Stimulated activated CD4-positive, alpha-beta T cell treated with anti-CD3 and anti-CD28 coated beads, TNF-alpha, amount 100 ng/mL, for 1 hour (primary cell): Measurements from ENCODE around the gene TBX4.
"Not testable (repeated sequence)": the region's sequence is repeated elsewhere in the genome, so short reads cannot be mapped to it uniquely, and the experiment has no call there.

Source experiments
- DNase-seq, 3 donors: peaks; one replicate each; pipeline ENCODE4 v3.0.0-alpha.2; 2020; ENCODE audit warnings: low read depth in 3 of 3, low spot score in 1 of 3

The TBX4 gene

DNA sequence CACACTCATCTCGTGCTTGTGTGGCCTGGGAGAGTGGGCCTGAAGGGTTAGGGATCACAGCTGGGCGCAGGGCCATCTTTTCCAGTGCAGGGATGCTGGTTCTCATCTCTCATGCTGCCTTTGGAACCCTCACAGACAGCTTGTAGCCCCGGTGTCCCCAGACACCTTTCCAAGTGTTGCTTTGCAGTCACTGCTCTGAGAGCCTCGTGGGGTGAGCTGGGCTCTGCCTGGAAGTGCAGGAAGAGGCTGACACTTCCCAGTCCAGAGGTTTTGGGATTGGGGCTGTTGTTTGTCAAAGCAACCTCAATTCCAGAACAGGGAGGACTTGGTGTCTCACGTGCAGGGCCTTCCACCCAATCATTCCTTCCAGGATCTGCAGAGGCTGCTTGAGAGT lies 28.2 kb downstream of the TBX4 start:
- DNase-seq: no peak

DNA sequence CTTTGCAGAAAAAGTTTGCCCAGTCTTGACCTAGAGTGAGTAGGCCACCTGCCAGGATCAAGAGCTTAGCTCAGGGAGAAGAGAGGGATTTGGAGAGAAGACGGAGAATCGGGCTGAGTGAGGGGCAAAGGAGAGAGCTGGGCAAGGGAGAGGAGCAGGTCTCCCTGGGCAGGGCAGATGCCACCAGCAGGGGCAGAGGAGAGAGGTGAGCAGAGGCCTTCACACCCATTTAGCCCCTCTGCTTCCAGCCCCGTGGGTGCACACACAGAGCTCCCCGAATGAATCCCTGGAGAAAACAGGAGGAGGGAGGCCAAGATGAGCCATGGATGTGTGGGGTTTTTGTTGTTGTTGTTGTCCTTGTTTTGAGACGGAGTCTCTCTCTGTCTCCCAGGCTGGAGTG lies 29.2 kb downstream of the TBX4 start:
- no peak for DNase-seq

DNA sequence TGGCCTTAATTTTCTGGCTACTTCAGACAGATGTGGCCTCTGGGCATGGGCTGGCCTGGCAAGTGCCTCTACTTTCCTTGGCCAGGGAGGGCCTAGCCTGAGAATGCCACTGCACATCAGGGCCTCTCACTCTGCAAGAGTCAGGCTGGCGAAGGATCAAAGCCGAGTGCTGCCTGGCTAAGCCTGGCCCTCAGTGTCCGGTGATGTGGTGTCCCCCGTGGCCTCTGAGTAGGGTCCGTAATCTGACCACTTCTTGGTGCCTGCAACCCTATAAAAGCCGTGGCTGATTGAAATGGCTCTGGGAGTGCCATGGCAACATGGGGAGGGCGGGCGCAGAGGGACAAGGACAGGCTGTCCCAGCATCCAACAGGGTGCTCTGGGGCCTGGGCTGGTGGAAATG lies 30.2 kb downstream of the TBX4 start:
- DNase-seq: no peak

DNA sequence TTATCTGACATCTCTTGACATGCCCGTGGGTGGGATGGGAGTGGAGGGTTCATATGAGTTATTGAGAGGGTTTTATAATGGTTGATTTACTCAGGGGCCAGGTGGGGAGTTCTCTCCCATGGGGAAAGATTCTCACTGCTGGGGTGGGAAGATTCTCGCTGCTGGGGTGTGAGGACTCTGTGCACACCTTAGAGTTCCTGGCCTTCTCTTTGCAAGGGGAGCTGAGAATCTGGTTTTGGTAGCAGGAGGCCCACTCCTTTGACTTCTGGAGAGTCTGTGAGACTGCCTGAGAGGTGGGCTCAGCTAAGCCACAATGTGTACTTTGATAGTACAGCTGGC lies 31.5 kb downstream of the TBX4 start:
- no peak for DNase-seq

DNA sequence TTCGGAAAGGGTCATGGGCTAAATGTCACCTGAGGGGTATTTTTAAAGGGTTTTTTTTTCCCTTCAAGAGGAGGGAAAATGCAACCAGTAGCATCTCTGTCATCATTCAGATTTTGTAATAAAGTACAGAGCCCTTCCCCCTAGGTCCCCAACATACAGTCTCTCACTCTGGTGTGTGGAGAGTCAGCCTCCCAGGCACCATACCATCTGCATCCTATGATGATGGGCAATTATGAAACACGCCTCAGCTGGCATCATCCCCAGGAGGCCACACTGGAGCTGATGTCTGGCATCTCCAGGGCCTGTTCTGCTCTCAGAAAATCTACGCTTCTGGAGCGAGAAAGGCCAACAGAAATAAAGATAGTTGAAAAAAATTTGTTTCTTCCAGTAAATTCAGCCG lies 32.0 kb downstream of the TBX4 start:
- no peak for DNase-seq

DNA sequence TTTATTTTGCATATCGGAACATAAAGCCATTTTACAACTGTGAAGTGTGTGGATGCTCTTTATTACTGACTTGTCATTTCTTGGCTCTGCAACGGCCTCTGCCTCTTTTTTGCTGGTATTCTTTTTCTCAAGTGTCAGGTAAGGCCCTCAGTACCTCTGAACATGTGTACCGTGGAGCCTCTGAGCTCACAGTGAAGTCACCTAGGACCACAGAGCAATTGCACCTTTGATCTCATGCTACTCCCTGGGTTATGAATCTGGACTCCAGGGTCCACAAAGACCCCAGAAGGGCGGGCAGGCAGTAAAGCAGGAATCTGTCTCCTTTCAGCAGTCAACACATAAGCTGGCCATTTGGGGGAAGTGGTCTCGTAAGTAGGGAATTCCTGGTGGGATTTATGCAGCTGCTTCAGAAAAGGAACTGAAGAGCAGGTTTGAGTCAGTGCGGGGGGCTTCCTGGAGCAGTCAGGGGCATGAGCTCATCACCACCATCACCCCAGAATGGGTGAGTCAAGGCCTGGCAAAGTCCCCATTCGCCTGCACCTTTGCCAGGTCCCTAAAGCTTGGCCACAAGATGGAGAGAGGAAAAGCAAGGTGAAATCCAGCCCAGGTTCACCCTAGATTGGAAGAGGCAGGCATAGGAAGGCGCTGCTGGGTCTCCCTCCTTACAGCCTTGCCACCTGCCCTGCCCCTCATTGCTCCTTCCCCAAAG lies 33.0 kb downstream of the TBX4 start:
- DNase-seq: no peak

DNA sequence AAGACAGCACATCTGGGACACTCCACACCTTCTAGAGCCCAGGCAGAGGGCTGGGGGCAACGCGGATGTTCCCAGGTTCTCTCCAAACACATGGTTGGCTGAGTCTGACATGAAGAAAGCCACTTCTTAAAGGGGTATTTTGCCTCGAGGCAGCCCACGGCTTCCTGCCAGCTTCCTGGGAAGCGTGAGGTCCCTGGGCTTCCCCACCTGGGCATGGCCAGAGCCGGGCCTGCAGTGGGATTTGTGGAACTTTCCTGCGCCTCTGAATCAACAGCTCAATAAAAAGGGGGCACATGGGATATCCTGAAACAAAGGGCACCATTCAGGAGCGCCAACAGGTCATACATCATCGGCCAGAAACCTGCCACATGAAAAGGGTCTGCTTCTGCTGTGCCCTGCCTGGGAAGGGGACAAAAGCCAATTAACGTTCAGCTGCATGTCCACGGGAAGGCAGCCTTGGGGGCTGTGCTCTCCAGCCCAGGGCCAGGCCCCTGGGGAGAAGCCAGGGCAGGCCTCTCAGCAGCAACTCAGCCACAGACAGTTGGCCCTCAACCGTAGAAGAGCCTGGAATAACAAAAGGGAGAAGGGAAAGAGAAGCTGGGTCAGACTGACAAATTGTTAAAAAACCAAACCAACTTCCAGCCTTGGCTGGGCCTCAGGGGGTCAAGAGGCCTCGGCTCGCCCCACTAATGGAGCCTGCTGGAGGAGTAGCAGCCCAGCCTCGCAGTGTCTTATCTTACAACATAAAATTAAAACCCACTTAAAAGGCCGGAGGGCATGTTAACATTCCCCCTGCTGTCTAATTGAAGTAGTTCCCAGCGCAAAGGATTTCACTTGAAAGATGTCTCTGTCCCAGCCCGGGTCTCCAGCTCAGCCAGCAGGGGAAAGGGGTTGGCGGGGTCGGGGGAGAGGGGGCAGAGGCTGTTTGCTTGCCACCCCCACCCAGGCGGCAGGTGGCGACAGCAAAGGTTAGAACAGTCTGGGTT lies 34.2 kb downstream of the TBX4 start:
- DNase-seq: no peak

DNA sequence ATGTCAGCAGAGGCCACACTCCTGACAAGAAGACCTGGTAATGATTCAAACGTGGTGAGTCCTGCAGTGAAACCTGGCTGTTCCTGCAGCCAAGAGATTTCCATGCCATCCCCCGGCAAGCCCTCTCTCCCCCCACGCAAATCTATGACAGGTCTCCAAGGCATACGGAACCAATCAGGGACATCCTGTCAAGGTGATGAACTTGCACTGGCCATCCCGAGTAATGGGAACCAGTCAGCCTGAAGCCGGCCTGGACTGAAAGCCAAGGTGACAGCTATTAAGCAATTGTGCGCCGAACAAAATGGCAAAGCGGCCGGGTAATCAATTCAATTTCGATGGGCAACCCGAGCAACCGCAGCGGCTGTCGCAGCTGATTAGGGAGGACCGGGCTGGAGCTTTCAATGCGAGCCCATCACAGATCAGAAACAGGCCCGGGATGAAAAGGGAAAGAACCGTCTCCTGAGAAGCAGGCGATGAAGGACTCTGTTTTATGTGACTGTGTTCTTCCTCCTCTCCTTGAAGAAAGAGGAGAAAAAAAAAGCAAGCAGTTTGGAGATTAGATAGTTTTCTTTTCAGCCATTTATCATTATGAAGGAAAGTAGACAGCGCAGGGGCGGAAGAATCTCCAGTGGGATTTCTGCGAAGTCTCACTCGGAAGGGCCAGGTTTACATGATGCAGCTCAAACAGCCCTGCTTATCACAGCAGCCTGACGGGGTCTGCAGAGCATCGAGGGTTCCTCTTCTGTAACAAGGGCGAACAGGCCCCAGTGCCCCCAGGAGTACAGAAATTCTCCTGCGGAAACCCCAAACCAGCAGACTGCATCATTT lies 35.2 kb downstream of the TBX4 start:
- no peak for DNase-seq

DNA sequence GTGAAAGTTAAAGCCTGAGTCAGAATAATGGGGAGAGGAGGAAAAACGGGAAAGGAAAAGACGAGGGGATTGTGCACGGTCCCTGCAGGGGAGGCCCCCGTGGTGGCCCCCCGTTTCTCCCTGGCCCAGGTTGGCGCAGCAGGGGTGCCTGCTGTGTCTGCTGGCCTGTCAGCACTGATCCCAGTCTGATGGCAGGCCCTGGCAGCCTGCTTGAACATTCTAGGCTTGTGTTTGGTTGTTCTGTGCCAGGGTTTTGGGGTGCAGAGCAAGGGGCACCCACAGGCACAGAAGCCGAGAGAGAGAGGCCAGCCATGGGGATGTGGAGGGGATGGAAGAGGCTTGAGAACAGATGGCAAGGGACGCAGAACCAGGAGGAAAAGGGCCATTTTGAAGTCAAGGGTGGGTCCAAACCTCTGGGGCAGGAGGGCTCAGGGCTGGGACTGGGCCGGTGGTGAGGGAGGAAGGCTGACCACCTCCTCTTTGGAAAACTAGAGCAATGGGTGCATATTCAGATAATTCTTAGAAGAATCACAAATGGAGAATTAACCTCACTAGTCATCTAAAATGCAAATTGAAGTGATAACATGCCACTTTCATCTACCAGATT lies 35.9 kb downstream of the TBX4 start:
- DNase-seq: no peak

DNA sequence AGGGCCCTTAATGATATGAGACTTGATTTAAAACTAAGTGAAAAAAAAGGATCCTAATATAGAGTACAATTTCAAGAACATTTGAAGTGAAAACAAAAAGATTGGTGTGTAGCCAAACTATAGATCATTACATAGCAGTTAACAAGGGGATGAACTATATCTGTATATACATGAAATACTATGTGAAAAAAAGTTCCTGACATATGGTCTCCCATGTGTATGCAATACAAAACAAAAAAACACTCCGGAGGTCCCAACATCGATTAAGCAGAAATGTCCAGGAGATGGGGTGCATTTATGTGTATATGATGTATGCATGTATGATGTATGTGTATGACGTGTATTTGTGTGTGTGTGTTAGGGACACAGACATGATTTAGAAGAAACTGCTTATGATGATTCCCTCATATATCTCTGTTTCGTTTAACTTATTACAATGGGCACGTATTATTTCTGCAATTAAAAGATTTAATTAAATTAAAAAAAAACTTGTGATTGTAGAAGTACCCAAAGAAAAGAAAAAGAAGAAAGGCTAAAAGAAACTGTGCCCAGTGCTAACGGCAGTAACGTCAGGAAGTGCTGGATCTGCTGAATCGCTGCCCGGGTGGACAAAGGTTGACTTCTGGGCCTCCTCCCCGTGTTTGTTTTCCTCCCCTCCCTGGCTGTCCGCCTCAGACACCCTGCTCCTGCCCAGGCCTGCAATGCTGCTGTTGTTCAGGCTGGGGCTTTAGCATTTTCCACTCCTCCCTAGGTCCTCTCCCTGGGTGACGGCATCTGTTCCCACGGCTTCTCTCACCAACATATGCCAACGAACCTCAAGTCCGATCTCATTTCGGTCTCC lies 36.9 kb downstream of the TBX4 start:
- DNase-seq: no peak

DNA sequence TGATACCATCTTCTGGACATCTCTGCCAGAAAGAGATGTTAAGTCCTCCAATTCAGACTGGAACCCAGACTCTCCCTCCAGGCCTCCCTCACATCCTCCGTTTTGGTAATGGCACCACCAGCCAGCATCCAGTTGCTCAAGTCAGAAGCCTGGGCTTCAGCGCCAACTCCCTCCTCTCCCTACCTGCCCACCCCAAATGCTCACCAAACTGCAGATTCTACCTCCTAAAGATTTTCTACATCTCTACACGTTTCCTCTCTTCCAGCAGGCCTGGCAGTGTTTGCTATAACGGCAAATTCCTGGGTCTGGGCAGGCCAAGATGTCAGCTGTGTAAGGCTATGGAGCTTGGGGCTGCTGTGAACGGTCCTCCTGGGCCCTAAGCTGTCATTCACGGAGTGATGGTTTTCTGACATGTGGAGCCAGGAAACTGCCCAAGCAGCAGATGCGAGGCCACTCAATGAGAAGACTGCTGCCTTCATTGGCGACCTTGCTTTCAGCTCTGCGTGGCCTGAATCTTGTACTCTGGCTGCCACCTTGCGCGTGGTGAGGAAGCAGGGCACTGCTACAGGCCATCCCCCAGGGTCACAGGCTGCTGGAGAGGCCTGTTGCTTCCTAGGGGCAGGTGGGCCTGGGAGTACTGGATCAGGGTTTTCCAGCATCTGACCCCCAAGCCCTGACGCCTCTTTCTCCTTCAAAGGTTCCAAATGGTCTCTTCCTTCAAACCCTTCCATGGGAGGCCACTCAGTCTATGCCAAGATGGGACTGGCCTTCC lies 37.7 kb downstream of the TBX4 start:
- DNase-seq: no peak

DNA sequence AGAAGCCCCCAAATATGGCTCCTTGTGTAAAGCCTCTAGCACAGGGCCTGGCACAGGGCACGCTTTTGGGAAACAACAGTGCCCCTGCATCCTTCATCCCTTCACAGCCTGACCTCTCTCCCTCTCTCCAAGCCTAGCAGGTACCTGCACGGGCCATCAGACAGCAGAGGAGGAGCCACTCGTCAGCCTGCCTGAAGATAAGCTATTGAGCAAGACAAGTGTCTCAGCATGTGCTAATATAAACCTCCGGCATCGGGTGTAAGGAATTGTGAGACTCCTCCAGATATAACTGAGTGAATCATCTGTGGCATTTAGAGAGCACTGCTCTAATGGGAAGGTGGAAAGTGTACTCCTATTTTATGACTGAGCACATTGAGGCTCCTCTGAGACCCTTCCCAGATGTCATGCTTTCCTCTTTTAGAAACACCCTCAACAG lies 38.3 kb downstream of the TBX4 start:
- DNase-seq: no peak

DNA sequence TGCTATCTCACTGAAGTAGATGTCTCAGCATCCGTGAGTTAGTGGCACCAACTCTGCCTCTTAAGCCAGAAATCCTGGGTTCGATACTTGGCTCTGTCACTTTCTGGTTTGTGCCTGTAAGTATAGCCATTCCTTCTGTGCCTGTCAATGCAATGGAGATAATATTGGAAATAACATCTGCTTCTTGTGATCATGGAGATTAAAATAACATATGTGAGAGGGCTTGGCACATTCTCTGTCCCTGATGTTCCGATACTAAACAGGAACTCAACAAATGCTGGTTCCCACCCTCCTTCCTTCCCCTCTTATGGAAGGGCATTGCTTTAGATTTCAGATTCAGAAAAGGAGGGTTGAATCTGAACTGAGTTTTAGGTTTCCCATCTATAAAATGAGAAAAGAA lies 39.8 kb downstream of the TBX4 start:
- no peak for DNase-seq

DNA sequence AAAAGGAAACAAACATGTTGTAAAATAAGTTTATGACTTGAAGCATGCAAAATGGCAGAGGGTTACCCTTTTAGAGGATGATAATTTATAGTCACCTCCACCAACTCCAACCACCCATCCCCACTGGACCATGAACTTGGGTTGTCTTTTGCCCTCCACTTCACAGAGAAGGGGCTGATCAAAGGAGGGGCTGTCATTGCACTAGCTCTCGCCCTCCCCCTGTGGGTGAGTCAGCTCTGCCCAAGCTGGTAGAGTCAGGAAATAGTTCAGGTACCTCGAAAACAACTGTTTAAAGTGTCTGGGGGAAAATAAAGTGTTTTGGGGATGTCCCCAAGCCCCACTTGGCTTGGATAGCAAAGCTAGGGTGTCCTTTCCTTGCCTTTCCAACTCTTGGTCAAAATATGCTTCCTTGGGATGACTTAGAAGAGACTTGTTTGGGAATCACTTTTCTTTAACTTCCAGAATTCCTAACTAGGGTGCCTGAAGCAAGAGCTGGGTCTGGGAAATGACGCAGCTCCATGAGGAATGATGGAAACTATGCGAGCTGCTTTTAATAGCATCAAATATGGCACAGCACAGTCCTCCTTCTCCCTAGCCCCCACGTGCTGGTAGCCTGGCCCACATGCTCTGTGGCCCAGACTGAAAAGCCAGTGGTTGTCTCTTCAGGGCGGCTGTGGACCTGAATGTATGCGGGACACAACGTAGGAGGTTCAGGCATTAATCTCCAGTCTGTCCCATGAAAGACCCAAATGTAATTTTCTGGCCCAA lies 40.7 kb downstream of the TBX4 start:
- no peak for DNase-seq

DNA sequence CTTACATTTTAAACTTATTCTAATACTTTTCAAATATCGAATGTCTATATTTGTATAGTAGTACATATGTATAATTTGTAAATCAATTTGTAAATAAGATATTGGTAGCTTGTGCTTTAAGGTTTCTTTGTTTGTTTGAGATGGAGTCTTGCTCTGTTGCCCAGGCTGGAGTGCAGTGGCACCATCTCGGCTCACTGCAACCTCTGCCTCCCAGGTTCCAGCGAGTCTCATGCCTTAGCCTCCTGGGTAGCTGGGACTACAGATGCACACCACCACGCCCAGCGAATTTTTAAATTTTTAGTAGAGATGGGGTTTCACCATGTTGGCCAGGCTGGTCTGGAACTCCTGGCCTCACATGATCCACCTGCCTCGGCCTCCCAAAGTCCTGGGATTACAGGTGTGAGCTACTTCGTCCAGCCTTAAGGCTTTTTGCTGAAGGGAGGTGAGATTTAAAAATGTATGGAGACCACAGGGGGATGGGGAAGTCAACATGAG lies 41.7 kb downstream of the TBX4 start:
- DNase-seq: not testable (repeated sequence)

DNA sequence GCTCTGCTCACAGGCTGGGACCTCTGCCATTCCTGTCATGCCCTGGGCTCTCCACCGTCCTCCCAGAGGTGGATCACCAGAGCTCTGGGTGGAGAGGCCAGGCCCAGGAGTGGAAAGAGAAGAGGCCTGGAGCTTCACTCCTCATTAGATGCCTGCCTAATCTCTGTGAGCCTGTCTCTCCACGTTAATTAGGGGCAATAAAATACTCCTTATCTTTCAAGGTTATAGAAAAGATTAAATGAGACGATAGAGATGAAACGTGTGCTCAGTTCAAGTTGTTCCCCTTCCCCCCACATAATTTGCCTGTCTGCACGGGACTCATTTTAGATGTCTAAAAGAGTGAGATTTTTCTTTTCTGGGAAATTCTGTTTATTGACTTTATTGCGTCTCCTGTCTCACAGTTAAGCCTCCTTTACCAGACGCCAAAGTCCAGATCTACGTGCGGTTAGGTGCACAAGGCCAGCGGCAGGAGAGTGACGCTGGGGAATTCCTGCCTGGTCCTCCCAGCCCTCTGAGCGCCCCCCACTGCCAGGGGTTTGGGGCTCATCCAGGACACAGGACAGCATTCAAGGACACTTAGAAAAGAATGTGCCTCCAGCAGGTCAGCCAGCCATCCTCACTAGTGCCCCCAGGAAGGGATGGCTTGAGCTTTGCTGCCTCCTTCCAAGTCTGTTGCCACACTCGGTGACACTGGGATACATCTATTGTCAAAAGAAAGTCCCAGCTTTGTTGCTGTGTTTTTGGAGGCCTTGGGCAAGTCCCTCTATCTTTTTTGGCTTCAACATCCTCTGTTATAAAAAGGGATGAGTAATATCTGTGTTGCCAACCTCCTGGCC lies 42.3 kb downstream of the TBX4 start:
- no peak for DNase-seq

DNA sequence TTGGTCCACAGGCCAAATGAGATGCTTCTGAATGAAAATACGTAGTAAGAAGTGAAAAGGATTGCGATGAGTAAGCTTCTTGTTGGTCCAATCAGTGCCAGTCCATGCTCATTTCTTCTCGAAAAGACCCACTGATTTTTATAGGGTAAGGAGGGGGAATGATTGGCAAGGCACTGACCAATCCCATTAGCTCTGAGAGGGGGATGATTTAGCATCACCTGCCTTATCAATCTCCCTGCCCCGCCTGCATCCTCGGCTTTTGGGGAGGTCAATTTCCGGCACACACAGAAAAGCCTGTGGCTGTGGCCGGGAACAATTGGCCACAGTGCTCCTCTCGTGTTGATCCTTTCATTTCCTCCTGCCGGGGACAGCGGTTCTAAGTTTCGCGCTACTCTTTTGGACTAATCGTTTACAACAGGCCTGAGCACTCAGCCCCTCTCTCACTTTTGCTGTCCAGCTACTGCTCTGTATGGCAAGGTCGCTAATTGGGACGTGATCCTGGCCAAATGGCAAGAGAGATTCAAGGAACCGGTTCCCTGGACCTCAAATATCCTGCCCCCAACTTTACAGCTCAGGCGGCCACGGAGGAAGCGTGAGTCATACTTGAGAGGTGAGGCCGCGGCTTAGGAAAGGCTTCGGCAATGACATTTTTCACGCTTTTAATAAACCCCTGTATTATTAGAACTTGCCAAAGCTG lies 43.1 kb downstream of the TBX4 start:
- DNase-seq: no peak
